NCI-H446 treated with DMSO at 0.1 percent for 48 hours (cell line): ENCODE data around the gene MID1.

ENCODE experiments used
- DNase-seq: peaks from one replicate; lab custom pipeline; 2025; lab: John Stamatoyannopoulos, UW

Gene MID1

GRCh38 chrX:10433296-10433965, 187.0 kb downstream of the MID1 start:
- no peak for DNase-seq

GRCh38 chrX:10429908-10430307, 190.5 kb downstream of the MID1 start:
- DNase-seq = no peak

- DNase-seq = no peak
Observed at GRCh38 chrX:10427249-10427648, 193.1 kb downstream of the MID1 start.

- no peak for DNase-seq
Observed at GRCh38 chrX:10423716-10424115, 196.7 kb downstream of the MID1 start.

- no peak for DNase-seq
Observed at GRCh38 chrX:10420134-10420533, 200.3 kb downstream of the MID1 start.

GRCh38 chrX:10416424-10416823, 204.0 kb downstream of the MID1 start:
- DNase-seq = no peak

GRCh38 chrX:10415306-10416001, 204.9 kb downstream of the MID1 start:
- no peak for DNase-seq

- no peak for DNase-seq
Observed at GRCh38 chrX:10414862-10415261, 205.5 kb downstream of the MID1 start.

GRCh38 chrX:10414156-10414824, 206.1 kb downstream of the MID1 start:
- no peak for DNase-seq

- DNase-seq = no peak
Observed at GRCh38 chrX:10404436-10404835, 215.9 kb downstream of the MID1 start.

- DNase-seq = no peak
Observed at GRCh38 chrX:10401239-10401638, 219.1 kb downstream of the MID1 start.

- DNase-seq = no peak
Observed at GRCh38 chrX:10399043-10399741, 221.2 kb downstream of the MID1 start.

- no peak for DNase-seq
Observed at GRCh38 chrX:10398215-10398614, 222.2 kb downstream of the MID1 start.

- no peak for DNase-seq
Observed at GRCh38 chrX:10397349-10397748, 223.0 kb downstream of the MID1 start.

GRCh38 chrX:10395643-10396042, 224.7 kb downstream of the MID1 start:
- DNase-seq = no peak
